ENCODE data around the gene WASF1.

GRCh38 chr6:110147870-110148269, 31.6 kb downstream of the WASF1 start:
- TF ChIP-seq CTCF (IDR thresholded peaks at IDR 0.05): no peak
- TF ChIP-seq POLR2A (IDR thresholded peaks at IDR 0.05): no peak

All from Peyer's patch (tissue), 4 donors.